Activated CD4-positive, alpha-beta T cell treated with anti-CD3 and anti-CD28 coated beads, Interleukin-2, amount 50 U/mL, for 1 hour (primary cell): ENCODE measurements around the gene PPP1R1A.
A peak's percentile ranks its signal among the peaks of the same experiment; 100 is the strongest.

ENCODE experiments used
- DNase-seq: peaks from one replicate; pipeline ENCODE4 v3.0.0-alpha.2; 2020

Gene PPP1R1A

DNA sequence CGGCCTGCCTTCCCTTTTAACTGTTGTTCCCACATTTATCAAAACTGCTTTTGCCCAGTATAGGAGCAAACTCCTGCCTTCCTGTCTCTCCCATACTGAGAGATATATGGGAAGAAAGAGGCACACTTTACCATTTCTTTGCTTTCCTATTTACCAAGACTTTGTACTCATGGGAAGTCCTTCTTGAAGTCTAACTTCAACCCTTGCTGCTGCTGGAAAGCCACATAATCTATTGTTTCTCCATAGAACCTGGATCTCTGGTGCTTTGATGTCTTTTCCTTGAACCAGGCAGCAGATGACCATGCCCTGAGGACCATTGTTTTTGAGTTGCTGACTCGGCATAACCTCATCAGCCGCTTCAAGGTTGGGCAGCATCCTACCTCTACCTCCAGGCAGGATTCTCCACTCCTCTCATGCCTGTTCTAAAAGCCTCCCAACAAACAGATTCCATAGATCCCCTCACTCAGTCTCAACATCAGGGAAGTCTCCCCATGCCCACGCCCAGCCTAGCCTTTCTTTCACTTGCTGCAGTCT, 18.4 kb downstream of the PPP1R1A start:
- no peak for DNase-seq

DNA sequence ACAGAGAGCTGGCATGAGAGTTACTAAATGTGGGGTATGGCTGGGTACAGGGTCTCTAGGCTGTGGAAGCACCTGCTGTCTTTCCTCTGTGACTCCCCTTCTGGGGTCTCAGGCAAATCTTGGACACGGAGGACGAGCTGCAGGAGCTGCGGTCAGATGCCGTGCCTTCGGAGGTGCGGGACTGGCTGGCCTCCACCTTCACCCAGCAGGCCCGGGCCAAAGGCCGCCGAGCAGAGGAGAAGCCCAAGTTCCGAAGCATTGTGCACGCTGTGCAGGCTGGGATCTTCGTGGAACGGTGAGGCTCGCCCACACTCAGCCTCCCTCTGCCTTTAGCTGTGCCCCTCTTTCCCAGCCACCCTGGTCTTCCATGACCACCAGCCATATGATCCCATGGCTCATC, 19.4 kb downstream of the PPP1R1A start:
- no peak for DNase-seq

DNA sequence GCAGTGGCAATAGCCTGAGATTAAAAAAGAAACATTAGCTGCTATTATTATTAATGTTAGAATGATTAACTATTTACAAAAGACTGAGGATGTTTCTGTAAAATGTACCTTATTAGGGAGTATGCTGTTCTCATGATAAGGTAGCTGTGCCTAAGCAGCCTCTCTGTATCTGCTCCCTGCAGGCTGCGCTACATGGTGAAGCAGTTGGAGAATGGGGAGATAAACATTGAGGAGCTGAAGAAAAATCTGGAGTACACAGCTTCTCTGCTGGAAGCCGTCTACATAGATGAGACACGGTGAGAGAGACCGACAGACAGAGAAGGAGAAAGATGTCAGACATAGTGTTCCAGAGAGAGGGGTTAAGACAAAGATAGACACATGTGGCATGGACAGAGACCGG, 21.7 kb downstream of the PPP1R1A start:
- DNase-seq: no peak

DNA sequence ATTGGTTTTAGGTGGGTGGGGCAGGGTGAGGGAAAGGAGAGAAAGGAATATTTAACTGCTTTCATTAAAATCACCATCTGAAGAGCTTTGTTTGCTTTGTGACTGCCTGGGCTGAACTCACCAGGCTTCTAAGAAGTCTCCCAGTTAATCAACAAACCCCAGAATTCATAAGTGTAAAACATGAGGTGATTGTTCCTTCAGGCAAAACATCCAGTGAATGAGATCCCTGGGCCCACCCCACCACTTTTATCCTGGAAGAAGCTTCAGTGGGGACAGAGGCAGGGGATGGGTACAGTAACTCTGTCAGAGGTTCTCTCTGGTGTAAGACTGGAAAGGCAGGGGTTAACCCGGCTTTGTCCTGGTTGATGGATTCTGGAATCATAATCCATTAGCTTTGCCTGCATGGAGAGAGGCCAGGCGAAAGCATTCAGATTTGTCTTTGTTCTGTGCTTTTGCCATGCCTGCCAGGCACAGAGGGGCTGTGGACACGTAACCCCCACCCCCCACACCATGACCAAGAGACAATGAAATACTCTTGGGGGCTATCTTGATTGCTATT, 22.4 kb downstream of the PPP1R1A start:
- DNase-seq: no peak

DNA sequence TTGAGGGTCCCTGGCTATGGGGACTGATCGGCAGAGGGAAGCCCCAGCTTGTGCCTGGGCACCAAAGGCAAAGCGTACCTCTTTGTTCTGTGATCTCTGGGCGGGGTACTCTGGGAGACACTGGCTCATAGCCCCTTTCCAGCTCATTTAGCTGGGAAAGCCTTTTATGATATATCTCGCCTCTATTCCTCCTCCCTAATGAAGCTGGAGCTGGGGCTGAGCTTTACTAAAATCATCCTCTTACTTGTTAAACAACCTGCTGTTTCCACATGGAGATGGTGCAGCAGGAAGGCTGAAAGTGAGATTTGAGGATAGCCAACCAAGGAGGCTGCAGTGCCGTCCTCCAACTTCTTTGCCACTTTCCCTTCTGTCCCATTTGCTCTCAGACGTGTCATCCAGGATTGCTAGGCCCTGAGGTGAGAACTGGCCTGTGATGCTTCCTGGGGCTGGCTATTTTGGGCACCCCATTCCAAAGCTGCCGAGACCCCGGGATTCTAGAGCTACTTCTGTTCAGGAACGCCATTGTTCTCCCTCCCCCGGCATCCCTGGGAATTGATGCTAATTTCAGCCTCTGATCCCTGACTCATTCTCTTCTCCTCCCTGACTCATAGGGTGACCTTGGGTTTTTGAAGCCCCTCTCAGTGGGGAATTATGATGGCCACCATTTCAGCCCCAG, 23.0 kb downstream of the PPP1R1A start:
- no peak for DNase-seq

DNA sequence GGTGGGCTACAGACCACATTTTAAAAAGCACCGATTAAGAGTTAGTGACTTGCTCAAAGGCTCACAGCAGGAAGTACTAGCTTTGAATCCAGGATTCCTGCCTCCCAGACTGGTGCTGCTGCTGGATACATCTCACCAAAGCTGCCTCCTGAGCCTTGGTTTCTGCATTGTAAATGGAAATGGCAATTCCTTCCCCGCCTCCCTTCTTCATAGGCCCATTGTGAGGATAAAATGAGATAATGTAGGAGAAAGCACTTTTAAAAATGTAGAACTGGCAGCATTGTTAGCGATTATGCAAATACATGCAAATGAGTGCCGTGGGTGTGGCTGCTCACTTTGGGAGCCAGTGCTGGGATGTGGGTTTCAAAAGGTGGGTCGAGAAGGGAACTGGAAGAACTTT, 23.7 kb downstream of the PPP1R1A start:
- DNase-seq: no peak

DNA sequence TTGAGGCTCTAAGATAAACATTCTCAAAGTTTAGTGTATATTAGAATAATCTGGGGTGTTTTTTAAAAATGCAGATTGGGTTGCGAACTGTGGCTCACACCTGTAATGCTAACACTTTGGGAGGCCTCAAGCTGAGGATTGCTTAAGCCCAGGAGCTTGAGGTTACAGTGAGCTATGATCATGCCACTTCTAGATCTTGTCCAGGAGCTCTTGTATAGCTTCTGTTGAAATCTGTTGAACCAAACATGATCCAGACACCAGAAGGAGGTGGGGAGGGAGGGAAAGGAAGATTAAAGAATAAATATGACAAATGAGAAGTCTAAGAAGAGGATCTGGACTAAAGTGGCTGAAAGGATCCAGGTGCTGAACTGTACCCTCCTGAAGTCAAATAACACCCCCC, 24.7 kb downstream of the PPP1R1A start:
- no peak for DNase-seq

DNA sequence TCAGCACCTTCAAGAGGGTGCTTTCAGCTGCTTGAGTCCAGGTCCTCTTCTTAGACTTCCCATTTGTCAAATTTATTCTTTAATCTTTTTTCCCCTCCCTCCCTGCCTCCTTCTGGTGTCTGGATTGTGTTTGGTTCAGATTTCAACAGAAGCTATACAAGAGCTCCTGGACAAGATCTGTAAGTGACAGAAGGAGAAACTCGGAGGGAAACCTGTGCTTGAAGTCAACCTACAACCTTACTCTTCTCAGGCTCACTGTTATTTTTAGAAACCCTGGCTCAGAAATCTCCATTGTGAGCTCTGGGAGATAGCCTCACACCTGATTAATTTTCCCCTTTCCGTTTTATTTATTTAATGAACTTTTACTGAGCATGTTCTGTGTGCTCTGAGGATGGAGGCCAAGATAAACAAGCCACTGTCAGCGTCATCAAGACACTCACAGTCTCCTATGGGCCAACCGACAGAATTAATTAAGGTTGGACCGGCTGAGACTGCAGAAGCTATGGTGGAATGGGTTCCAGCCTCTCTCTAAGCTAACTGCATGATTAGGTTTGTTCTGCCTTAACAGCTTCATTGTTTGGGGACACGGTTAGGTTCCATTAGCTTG, 25.6 kb downstream of the PPP1R1A start:
- no peak for DNase-seq

DNA sequence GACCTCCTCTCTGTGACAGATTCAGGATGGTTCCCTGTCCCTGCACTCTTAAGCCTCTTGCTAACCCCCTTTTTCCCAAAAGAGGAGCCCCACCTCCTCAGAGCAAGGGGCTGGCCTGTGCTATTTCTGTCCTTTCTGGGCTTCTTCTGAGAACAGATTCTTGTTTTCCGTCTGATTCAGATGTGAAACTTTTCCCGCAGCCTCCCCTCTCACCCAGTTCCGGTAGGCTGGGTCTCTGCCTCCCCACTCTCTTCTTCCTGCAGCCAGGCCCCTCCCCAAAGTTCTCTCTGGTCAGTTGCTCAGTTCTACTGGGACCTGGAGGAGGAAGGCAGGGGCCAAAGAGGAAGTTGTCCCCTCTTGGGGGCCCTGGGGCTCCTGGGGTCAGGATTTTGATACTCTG, 27.3 kb downstream of the PPP1R1A start:
- DNase-seq: no peak

DNA sequence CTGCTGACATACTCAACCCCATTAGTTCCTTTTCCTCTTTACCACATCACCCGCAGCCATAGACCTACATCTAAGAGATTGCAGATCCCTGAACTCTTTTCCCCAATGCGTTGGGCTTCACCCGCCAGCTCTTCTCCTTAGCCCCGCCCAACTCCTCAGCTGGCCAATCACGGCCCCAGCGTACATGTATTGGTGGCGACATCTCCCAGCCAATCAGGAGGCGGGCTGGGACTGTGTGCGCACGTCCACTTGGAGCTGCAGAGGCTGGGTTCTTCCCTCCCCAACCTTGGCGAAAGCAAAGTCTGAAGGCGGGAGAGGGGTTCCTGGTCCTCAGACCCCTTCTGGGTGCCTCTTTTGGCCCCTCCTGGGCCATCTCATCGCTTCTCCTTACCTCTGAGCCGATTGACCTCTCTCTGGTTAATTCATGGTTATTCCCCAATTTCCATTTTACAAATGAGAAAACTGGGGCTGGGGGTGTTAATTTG, 28.0 kb downstream of the PPP1R1A start:
- peak; percentile 80 for DNase-seq

DNA sequence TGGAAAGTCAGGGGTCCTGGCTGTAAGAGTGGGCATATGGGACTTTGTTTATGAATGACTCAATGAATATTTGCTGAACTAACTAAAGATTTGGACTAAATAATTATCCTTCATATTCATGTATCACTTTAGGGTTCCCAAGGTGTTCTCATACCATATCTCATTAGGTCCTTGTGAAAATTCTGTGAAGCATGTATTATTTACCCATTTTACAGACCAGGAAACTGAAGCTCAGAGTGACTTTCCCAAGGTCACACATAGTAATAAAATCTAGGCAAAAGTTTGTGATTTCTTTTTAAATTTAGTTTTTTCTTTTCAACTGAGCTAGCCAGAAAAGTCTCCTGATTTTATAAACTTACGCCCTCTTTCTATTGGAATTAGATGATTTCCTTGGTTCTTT, 29.7 kb downstream of the PPP1R1A start:
- no peak for DNase-seq

DNA sequence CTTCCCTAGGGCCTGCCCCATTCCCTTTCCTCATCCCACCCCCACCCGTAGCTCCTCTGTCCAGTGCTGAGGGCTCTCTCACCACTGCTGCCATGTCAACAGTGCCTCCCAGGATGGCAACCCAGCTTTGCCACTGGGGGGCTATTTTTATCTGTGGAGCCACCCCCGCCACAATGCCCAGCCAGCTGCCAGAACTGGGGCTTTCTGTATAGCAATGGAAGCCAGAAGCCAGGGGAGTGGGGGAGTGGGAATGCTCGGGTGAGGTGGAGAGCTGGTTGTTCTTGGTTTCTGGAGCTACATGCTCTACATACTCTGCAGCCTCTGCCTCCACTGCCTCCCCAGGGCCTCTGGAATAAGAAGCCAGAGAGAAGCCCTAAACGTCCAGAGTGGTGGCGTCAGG, 30.1 kb downstream of the PPP1R1A start:
- DNase-seq: no peak

DNA sequence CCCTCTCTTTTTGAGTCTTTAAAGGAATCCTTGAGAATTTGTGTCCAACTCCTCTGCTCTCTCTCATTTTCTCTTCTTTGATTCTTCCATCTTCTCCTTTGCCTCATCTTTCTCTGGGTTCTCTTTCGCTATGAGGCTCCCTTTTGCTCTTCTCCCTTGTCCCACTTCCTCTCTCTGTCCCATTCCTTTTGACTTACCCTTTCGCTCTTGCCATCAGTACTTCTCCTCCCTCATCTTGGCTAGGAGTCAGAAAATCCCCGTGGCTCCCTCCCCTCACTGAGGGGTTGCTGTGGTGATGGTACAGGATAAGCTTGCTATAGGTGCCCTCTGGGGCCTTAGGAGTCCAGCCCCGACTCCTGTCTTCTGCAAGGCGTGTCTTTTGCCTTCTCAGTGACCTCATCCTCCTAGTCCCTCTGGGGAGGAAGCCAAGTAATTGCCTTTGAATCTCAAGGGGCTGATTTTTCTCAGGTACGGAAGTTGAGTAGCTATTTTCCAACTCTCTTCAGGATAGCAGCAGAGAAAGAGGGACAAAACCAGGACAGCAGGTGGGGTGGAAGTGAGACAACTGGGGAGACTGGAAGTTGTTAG, 32.7 kb downstream of the PPP1R1A start:
- no peak for DNase-seq

DNA sequence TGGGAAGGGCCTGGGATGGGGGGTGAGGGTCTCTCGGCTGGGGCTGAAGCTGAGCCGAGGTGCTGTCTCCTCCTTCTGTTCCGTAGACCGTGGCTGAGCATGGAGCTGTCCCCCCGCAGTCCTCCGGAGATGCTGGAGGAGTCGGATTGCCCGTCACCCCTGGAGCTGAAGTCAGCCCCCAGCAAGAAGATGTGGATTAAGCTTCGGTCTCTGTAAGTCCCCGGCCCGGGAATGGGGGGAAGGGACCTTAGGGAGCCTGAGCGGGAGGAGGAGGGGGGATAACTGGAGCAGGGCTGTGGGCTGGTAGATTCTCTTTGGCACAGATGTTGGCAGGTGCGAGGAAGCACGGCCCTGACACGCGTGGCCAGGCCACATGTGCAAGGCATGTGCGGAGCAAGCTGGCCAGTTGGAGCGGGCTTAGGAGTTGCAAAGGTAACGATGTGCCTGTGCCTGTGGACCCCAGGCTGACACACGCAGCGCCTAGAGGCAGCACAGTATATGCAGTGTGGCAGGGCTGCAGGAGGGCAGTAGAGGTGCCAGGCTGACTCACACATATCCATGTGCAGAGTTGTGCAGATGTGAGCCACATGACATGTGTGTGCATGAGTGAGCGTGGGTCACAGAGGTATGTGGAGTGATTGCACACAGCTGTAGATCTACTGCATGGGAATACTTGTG, 38.5 kb downstream of the PPP1R1A start:
- DNase-seq: no peak

DNA sequence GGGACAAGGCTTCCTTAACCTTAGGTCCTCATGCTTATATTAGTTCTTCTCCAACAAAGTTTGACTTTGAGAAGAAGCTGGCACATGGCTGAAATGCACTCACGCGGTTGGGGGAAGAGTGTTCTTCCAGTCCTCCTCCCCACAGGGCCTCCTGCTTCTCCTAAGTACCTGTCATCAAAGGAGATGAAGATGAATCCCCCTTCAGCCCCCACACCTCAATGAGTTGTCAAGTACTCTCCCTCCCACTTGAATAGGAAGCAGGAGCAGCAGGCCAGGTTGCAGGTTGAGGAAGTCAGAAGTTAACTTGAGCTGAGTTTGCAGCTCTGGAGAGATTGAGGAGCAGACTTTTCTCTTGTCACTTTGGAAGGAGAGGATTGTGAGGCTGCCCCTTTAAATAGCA, 41.9 kb downstream of the PPP1R1A start:
- DNase-seq: no peak

DNA sequence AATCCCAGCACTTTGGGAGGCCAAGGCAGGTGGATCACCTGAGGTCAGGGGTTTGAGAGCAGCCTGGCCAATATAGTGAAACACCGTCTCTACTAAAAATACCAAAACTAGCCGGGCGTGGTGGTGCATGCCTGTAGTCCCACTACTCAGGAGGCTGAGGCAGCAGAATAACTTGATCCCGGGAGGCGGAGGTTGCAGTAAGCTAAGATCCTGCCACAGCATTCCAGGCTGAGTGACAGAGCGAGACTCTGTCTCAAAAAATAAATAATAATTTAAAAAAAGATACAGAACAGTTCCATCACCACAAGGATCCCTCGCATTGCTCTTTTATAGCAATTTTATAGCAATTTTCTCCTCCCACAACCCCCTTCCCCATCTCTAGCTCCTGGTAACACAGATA, 43.7 kb downstream of the PPP1R1A start:
- DNase-seq: no peak

DNA sequence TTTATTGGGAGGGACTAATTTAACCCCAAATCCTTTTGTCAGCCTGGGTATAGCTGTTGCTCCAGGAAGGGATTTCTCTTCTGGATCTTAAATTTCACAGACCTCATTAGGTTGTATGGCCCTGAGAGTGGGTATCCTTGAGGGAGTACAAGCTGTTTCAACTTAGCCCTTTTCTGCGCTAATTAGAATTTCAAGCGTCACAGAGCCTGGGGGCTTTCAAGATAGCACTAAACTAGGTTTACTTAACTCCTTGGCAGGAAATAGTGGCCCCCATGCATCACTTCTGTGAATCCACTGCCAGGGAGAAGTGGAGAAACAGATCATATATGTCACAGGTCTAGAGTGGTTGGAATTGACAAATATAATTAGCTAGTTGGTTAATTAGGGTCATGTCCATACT, 44.9 kb downstream of the PPP1R1A start:
- DNase-seq: no peak

DNA sequence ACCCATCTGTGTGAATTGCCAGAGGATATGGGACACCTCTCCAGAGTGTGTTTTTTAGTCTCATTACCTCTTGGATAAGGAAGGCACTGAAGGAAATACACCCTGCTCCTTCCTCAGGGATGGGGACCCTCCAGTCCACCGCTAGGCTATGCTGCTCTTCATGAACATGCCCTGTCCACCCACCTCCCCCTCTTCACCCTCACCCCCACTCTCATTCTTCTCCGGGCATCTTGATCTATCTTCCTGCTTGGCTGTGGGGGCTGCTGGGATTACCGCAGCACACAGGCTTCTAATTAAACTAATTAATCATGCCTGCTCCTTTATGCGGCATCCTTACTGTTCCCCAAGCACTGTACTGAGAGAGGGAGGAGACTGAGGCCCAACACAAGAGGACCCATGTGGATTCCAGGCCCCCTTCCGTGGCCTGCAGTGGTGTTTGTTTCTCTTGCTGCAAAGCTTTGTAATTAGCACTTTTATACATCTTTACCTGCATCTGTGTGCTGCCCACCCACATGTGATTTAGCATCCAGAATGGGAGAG, 46.6 kb downstream of the PPP1R1A start:
- no peak for DNase-seq

DNA sequence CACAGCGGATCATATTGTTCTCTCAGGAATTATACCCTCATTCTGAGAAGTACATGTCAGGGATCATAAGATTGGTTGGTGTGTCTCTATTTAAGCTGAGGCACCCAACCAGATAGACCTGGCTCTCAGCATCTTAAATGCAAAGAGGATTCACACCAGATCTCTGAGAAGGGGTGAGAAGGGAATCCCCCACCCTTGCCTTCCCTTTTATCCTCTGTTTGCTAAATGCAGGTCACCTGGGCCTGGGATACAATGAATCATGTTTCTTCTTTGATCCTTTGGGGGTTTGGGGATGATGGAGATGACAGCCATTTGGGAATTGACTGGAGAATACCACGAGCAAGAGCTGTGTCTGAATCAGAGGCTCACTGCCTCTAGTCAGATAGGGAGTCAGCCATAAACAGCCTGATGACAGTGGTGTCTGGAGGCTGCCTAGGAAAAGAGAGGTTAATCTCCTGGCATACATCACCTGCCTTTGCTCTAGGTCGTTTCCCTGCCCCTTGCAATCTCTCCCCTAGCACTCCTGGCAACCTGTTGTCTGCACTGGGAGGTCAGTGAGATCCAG, 50.2 kb downstream of the PPP1R1A start:
- DNase-seq: no peak

DNA sequence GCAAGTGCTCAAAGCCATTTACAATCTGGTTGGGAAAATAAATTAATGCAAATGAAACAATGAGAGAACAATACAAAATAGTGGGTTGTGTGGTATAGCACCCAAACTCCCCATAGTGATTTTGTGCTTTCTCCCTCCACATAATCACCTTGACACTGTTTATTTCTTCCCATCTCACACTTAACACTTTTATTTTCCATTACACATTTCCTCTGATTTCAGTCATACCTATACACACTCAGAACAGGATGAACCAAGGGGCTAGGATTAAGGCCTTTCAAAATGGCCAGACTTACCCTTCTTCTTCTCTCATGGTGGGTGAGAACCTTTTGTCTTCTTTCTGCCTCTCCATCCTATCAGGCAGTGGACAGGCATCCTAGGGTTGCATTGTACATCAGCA, 53.0 kb downstream of the PPP1R1A start:
- no peak for DNase-seq

DNA sequence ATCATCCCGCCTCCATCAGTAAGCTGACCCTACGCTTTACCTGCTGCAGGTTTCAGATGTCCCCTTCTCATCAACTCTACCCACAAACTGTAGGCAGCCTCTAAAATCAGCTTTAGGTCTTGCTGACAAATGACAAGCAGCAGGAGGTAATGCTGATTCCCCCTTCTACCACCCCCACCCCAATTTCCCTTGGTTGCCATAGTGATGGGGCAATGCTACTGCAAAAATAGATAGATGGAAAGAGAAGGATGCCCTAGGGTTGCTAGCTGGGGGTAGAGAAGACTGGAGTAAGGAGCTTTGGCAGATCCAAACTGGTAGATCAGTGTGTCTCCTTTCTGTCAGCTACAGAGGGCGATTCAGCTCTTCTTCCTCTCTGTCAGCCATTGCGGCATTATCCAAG, 58.9 kb downstream of the PPP1R1A start:
- DNase-seq: no peak
